ENCODE measurements around the gene LCAT. TPM values are rescaled to one million over a fixed set of nuclear protein-coding genes. Genes with fewer than 3 reads are reported as not detected.
A peak's percentile ranks its signal among the peaks of the same experiment; 100 is the strongest.

The LCAT gene
- total and polyA plus RNA-seq, 2 experiments from 2014 or later, result 5.3 to 15.9 TPM

GRCh38 chr16:67944690-67945391 is 921 bp upstream of the LCAT start:
- H3K36me3 ChIP-seq (ENCODE audit: low read depth), result peaks cover 18% of the 10 kb centered on the region; the same call in 1 of the 2 replicates
- TF ChIP-seq EZH2phosphoT487 (IDR thresholded peaks at IDR 0.05; ENCODE audit: insufficient read depth, low read depth), result no peak
- no peak for TF ChIP-seq EZH2 (IDR thresholded peaks at IDR 0.05; ENCODE audit: insufficient read depth, poor library complexity, severe bottlenecking)
- no peaks in the 10 kb centered on the region for H3K9me3 ChIP-seq (ENCODE audit: low read depth)
- no peak overlapping the region for H3K4me2 ChIP-seq (ENCODE audit: unreplicated experiment)
- no peaks in the 10 kb centered on the region for H4K20me1 ChIP-seq (ENCODE audit: insufficient read depth)
- H3K4me3 ChIP-seq, result no peak overlapping the region
- no peaks in the 10 kb centered on the region for H3K27me3 ChIP-seq (replicated peaks; ENCODE audit: insufficient read depth)
- H3F3A ChIP-seq (ENCODE audit: insufficient read depth), result 0 out of 2 replicates have a peak, but pooled peaks cover 14% of the 10 kb centered on the region
- in situ Hi-C loops (cut with MboI), result no loop called here
- no peak overlapping the region for H2AFZ ChIP-seq
- no peaks in the 10 kb centered on the region for H3K79me2 ChIP-seq (ENCODE audit: insufficient read depth)
- H3K9me2 ChIP-seq (ENCODE audit: insufficient read depth), result no peaks in the 10 kb centered on the region
- no peak overlapping the region for H3K27ac ChIP-seq
- no peak overlapping the region for H3K9ac ChIP-seq
- H3K4me1 ChIP-seq (ENCODE audit: insufficient read depth), result no peaks in the 10 kb centered on the region
- DNase-seq, result no peak
- 88 to 89% methylated on average over 24 of the region's 24 CpGs for WGBS, 2 experiments (ENCODE audit: low coverage in 1 of 2, low lambda C conversion rate in 2 of 2, missing lambda C conversion rate in 2 of 2)

- WGBS, 2 experiments (ENCODE audit: low coverage in 1 of 2, low lambda C conversion rate in 2 of 2, missing lambda C conversion rate in 2 of 2), result 96 to 98% methylated on average over 5 to 6 of the region's 6 CpGs
- no peaks in the 10 kb centered on the region for H3K4me1 ChIP-seq (ENCODE audit: insufficient read depth)
- no peak overlapping the region for H3K27ac ChIP-seq
- H3K27me3 ChIP-seq (replicated peaks; ENCODE audit: insufficient read depth), result no peaks in the 10 kb centered on the region
- 0 out of 2 replicates have a peak, but pooled peaks cover 2% of the 10 kb centered on the region for H3K79me2 ChIP-seq (ENCODE audit: insufficient read depth)
- no peak overlapping the region for H2AFZ ChIP-seq
- peaks cover 18% of the 10 kb centered on the region; the same call in 1 of the 2 replicates for H3K36me3 ChIP-seq (ENCODE audit: low read depth)
- DNase-seq, result no peak
- TF ChIP-seq EZH2phosphoT487 (IDR thresholded peaks at IDR 0.05; ENCODE audit: insufficient read depth, low read depth) (no peak), EZH2 (IDR thresholded peaks at IDR 0.05; ENCODE audit: insufficient read depth, poor library complexity, severe bottlenecking) (no peak)
- H3K9me2 ChIP-seq (ENCODE audit: insufficient read depth), result no peaks in the 10 kb centered on the region
- H4K20me1 ChIP-seq (ENCODE audit: insufficient read depth), result no peaks in the 10 kb centered on the region
- H3K4me2 ChIP-seq (ENCODE audit: unreplicated experiment), result no peak overlapping the region
- peaks cover 20% of the 10 kb centered on the region; the same call in 1 of the 2 replicates for H3F3A ChIP-seq (ENCODE audit: insufficient read depth)
- H3K4me3 ChIP-seq, result no peak overlapping the region
- H3K9ac ChIP-seq, result no peak overlapping the region
- H3K9me3 ChIP-seq (ENCODE audit: low read depth), result no peaks in the 10 kb centered on the region
- in situ Hi-C loops (cut with MboI), result no loop called here
Measured at GRCh38 chr16:67943256-67943618, 683 bp downstream of the LCAT start.

GRCh38 chr16:67942510-67943255 is 1.2 kb downstream of the LCAT start:
- peaks cover 20% of the 10 kb centered on the region for H3F3A ChIP-seq (ENCODE audit: insufficient read depth)
- WGBS, 2 experiments (ENCODE audit: low coverage in 1 of 2, low lambda C conversion rate in 2 of 2, missing lambda C conversion rate in 2 of 2), result 90 to 93% methylated on average over 14 to 26 of the region's 27 CpGs
- no peak for TF ChIP-seq EZH2 (IDR thresholded peaks at IDR 0.05; ENCODE audit: insufficient read depth, poor library complexity, severe bottlenecking)
- no peak for TF ChIP-seq EZH2phosphoT487 (IDR thresholded peaks at IDR 0.05; ENCODE audit: insufficient read depth, low read depth)
- H3K27ac ChIP-seq, result no peak overlapping the region
- in situ Hi-C loops (cut with MboI), result no loop called here
- H2AFZ ChIP-seq, result no peak overlapping the region
- H3K27me3 ChIP-seq (replicated peaks; ENCODE audit: insufficient read depth), result no peaks in the 10 kb centered on the region
- H3K4me3 ChIP-seq, result no peak overlapping the region
- no peak overlapping the region for H3K9ac ChIP-seq
- H3K9me3 ChIP-seq (ENCODE audit: low read depth), result no peaks in the 10 kb centered on the region
- no peak for DNase-seq
- H3K9me2 ChIP-seq (ENCODE audit: insufficient read depth), result no peaks in the 10 kb centered on the region
- H3K36me3 ChIP-seq (ENCODE audit: low read depth), result peaks cover 18% of the 10 kb centered on the region; the same call in 1 of the 2 replicates
- H4K20me1 ChIP-seq (ENCODE audit: insufficient read depth), result no peaks in the 10 kb centered on the region
- no peak overlapping the region for H3K4me2 ChIP-seq (ENCODE audit: unreplicated experiment)
- 0 out of 2 replicates have a peak, but pooled peaks cover 3% of the 10 kb centered on the region for H3K79me2 ChIP-seq (ENCODE audit: insufficient read depth)
- no peaks in the 10 kb centered on the region for H3K4me1 ChIP-seq (ENCODE audit: insufficient read depth)

GRCh38 chr16:67942200-67942509 is 1.8 kb downstream of the LCAT start:
- no peak overlapping the region for H3K4me2 ChIP-seq (ENCODE audit: unreplicated experiment)
- peaks cover 18% of the 10 kb centered on the region; the same call in 1 of the 2 replicates for H3K36me3 ChIP-seq (ENCODE audit: low read depth)
- WGBS, 2 experiments (ENCODE audit: low coverage in 1 of 2, low lambda C conversion rate in 2 of 2, missing lambda C conversion rate in 2 of 2), result 75 to 78% methylated on average over 6 of the region's 6 CpGs
- TF ChIP-seq EZH2 (IDR thresholded peaks at IDR 0.05; ENCODE audit: insufficient read depth, poor library complexity, severe bottlenecking), result no peak
- no peak for TF ChIP-seq EZH2phosphoT487 (IDR thresholded peaks at IDR 0.05; ENCODE audit: insufficient read depth, low read depth)
- no peaks in the 10 kb centered on the region for H4K20me1 ChIP-seq (ENCODE audit: insufficient read depth)
- no peak overlapping the region for H3K4me3 ChIP-seq
- peak; percentile 60 for DNase-seq
- H3K79me2 ChIP-seq (ENCODE audit: insufficient read depth), result 0 out of 2 replicates have a peak, but pooled peaks cover 3% of the 10 kb centered on the region
- in situ Hi-C loops (cut with MboI), result no loop called here
- H3K27ac ChIP-seq, result no peak overlapping the region
- no peaks in the 10 kb centered on the region for H3K27me3 ChIP-seq (replicated peaks; ENCODE audit: insufficient read depth)
- no peaks in the 10 kb centered on the region for H3K9me2 ChIP-seq (ENCODE audit: insufficient read depth)
- H3F3A ChIP-seq (ENCODE audit: insufficient read depth), result peaks cover 25% of the 10 kb centered on the region
- H3K4me1 ChIP-seq (ENCODE audit: insufficient read depth), result peaks cover 4% of the 10 kb centered on the region
- H3K9ac ChIP-seq, result no peak overlapping the region
- H3K9me3 ChIP-seq (ENCODE audit: low read depth), result no peaks in the 10 kb centered on the region
- no peak overlapping the region for H2AFZ ChIP-seq
